HCT116 (cell line): ENCODE results near the gene ZNF787. TPM values are rescaled to one million over a fixed set of nuclear protein-coding genes. Genes with fewer than 3 reads are reported as not detected.
A peak's percentile ranks its signal among the peaks of the same experiment; 100 is the strongest.

Experiments
- ATAC-seq: fragments of 200-7000 bp; cut with Tn5 transposase; 2 replicates; pipeline ENCODE4 v1.9.1; 2020; ENCODE audit warnings: mild to moderate bottlenecking, moderate library complexity
- BruUV-seq: library from RNA; stranded (reverse); fragments of 400-500 nt; replicated peaks from 2 replicates; lab custom pipeline; 2021; lab: Mats Ljungman, UMichigan
- CTCF ChIA-PET: fragments of 300-600 bp; sonication (Branson Sonifier 250); formaldehyde crosslinking; loops from one replicate; lab custom pipeline; 2021; ENCODE audit warnings: antibody characterized with exemption; lab: Charles Lee
- POLR2A ChIA-PET: fragments of 300-600, 350-600 bp; sonication (Branson Sonifier 250); formaldehyde crosslinking; loops from one replicate; lab custom pipeline; 2021; ENCODE audit warnings: antibody characterized with exemption; lab: Charles Lee
- RAD21 ChIA-PET, 2 experiments: fragments of 300-600 bp; sonication (Branson Sonifier 250); formaldehyde crosslinking; loops; one replicate each; lab custom pipeline; 2023; ENCODE audit warnings: low total read pairs in 2 of 2; ENCODE audit not compliant: uncharacterized antibody in 2 of 2, unreplicated experiment in 2 of 2, low non-redundant PET in 1 of 2; lab: Charles Lee
- DNase-seq: peaks from one replicate; pipeline ENCODE4 v3.0.0-alpha.2; 2010; ENCODE audit warnings: low read depth, low spot score
- H2AFZ ChIP-seq: fragments of 200-600 bp; shearing (Covaris generic), sonication (generic); 2 replicates; pipeline ENCODE4 v1.6.1; 2017; ENCODE audit warnings: low read depth, mixed run types, mixed read lengths, antibody characterized with exemption, low read length; ENCODE audit not compliant: poor library complexity, severe bottlenecking
- H3K27ac ChIP-seq: 2 replicates; pipeline ENCODE4 v1.5.1; 2012; ENCODE audit warnings: low read depth, low read length
- H3K27me3 ChIP-seq: fragments of 200-600 bp; sonication (generic); 2 replicates; pipeline ENCODE4 v1.6.1; 2016; ENCODE audit warnings: mixed run types, low read length, mixed read lengths; ENCODE audit not compliant: insufficient read depth
- H3K36me3 ChIP-seq, 2 experiments: fragments of 200-500 bp in 1 of 2; fragments of 200-600 bp in 1 of 2; sonication (Bioruptor generic) in 1 of 2; sonication (generic) in 1 of 2; 2 replicates each; pipeline versions ENCODE4 v1.5.1 to v1.6.1; 2014 to 2016; ENCODE audit warnings: low read length in 2 of 2, inconsistent platforms in 1 of 2, mixed read lengths in 1 of 2, mixed run types in 1 of 2; ENCODE audit not compliant: insufficient read depth in 2 of 2, control insufficient read depth in 1 of 2
- H3K4me1 ChIP-seq, 2 experiments: fragments of 200-600 bp in 1 of 2; sonication (generic) in 1 of 2; 2 replicates each; pipeline versions ENCODE4 v1.5.1 to v1.6.1; 2012 to 2017; ENCODE audit warnings: low read length in 2 of 2, inconsistent platforms in 1 of 2, mild to moderate bottlenecking in 1 of 2, mixed read lengths in 1 of 2, mixed run types in 1 of 2, moderate library complexity in 1 of 2; ENCODE audit not compliant: insufficient read depth in 2 of 2, control insufficient read depth in 1 of 2
- H3K4me2 ChIP-seq: fragments of 200-600 bp; sonication (generic); 2 replicates; pipeline ENCODE4 v1.6.1; 2017; ENCODE audit warnings: mixed run types, low read length, mixed read lengths
- H3K4me3 ChIP-seq, 2 experiments: fragments of 200-600 bp in 1 of 2; sonication (generic) in 1 of 2; replicated peaks in 1 of 2; 2 replicates each; pipeline ENCODE4 v1.5.1; 2011 to 2016; ENCODE audit warnings: low read length in 2 of 2, control low read depth in 1 of 2, low read depth in 1 of 2, mild to moderate bottlenecking in 1 of 2, mixed read lengths in 1 of 2, mixed run types in 1 of 2
- H3K79me2 ChIP-seq: fragments of 200-600 bp; sonication (generic); 2 replicates; pipeline ENCODE4 v1.6.1; 2017; ENCODE audit warnings: mild to moderate bottlenecking, mixed run types, low read length, moderate library complexity, mixed read lengths; ENCODE audit not compliant: insufficient read depth
- H3K9ac ChIP-seq: fragments of 200-600 bp; sonication (generic); 2 replicates; pipeline ENCODE4 v1.6.1; 2016; ENCODE audit warnings: low read length, mixed read lengths
- H3K9me2 ChIP-seq: fragments of 200-600 bp; sonication (generic), shearing (Covaris generic); 2 replicates; pipeline ENCODE4 v1.6.1; 2017; ENCODE audit warnings: mixed run types, mild to moderate bottlenecking, moderate library complexity; ENCODE audit not compliant: insufficient read depth
- H3K9me3 ChIP-seq, 2 experiments: fragments of 200-500 bp in 1 of 2; fragments of 200-600 bp in 1 of 2; sonication (Bioruptor generic) in 1 of 2; sonication (generic) in 1 of 2; 2 replicates each; pipeline ENCODE4 v1.6.1; 2014 to 2017; ENCODE audit warnings: low read length in 2 of 2, mixed read lengths in 2 of 2, inconsistent platforms in 1 of 2, low read depth in 1 of 2, mild to moderate bottlenecking in 1 of 2, mixed run types in 1 of 2, moderate library complexity in 1 of 2; ENCODE audit not compliant: control insufficient read depth in 1 of 2, insufficient read depth in 1 of 2
- H4K20me1 ChIP-seq: fragments of 200-600 bp; sonication (generic), shearing (Covaris generic); 2 replicates; pipeline ENCODE4 v1.6.1; 2017; ENCODE audit warnings: mixed run types, mild to moderate bottlenecking, moderate library complexity; ENCODE audit not compliant: insufficient read depth
- CBX3 ChIP-seq: IDR thresholded peaks from 2 replicates; pipeline ENCODE4 v1.6.1; 2012; ENCODE audit warnings: low read depth
- CEBPB ChIP-seq: IDR thresholded peaks from 2 replicates; pipeline ENCODE4 v1.6.1; 2012; ENCODE audit warnings: low read depth
- EGR1 ChIP-seq: IDR thresholded peaks from 2 replicates; pipeline ENCODE4 v1.6.1; 2012; ENCODE audit warnings: low read depth
- ELF1 ChIP-seq: IDR thresholded peaks from 2 replicates; pipeline ENCODE4 v1.6.1; 2012; ENCODE audit warnings: low read depth, borderline replicate concordance
- EZH2 ChIP-seq: fragments of 200-600 bp; sonication (generic); IDR thresholded peaks from 2 replicates; pipeline ENCODE4 v1.6.1; 2017; ENCODE audit warnings: antibody characterized with exemption, mixed run types
- EZH2phosphoT487 ChIP-seq: fragments of 200-600 bp; IDR thresholded peaks from 2 replicates; pipeline ENCODE4 v1.6.1; 2018; ENCODE audit warnings: antibody characterized with exemption, borderline replicate concordance
- JUND ChIP-seq: IDR thresholded peaks from 2 replicates; pipeline ENCODE4 v1.6.1; 2012
- POLR2A ChIP-seq: IDR thresholded peaks from 2 replicates; pipeline ENCODE4 v1.7.0; 2011; ENCODE audit warnings: borderline replicate concordance; ENCODE audit not compliant: insufficient read depth, insufficient read length; ENCODE audit errors: extremely low read depth
- POLR2AphosphoS5 ChIP-seq: IDR thresholded peaks from 2 replicates; pipeline ENCODE4 v1.6.1; 2011; ENCODE audit warnings: mild to moderate bottlenecking, low read depth, low read length, moderate library complexity
- RAD21 ChIP-seq: IDR thresholded peaks from 2 replicates; pipeline ENCODE4 v1.6.1; 2012; ENCODE audit warnings: low read depth, mild to moderate bottlenecking
- SRF ChIP-seq: IDR thresholded peaks from 2 replicates; pipeline ENCODE4 v1.6.1; 2012; ENCODE audit warnings: low read depth
- TCF7L2 ChIP-seq: IDR thresholded peaks from 2 replicates; pipeline ENCODE4 v1.7.0; 2011; ENCODE audit warnings: borderline replicate concordance, inconsistent platforms; ENCODE audit not compliant: insufficient read depth, insufficient read length; ENCODE audit errors: extremely low read depth
- intact Hi-C: fragments of 100-400 bp; cut with micrococcal nuclease; formaldehyde crosslinking; loops from 2 replicates; pipeline ENCODE4 v1.10.0; 2022
- total RNA-seq: library from RNA; stranded (reverse); gene quantifications from one replicate; pipeline ENCODE4 v1.2.1, GENCODE V29; 2021; ENCODE audit not compliant: unreplicated experiment
- TF ChIP-seq, protein P1 (sequence below), 3 experiments: fragments of 200-600 bp in 1 of 3; sonication (generic) in 1 of 3; IDR thresholded peaks in 2 of 3; conservative IDR thresholded peaks in 1 of 3; 2 replicates each; pipeline ENCODE4 v1.5.1; 2012 to 2017; ENCODE audit warnings: low read depth in 2 of 3, low read length in 2 of 3, antibody characterized with exemption in 1 of 3, borderline replicate concordance in 1 of 3, control low read depth in 1 of 3, mild to moderate bottlenecking in 1 of 3, mixed read lengths in 1 of 3, mixed run types in 1 of 3, moderate library complexity in 1 of 3; ENCODE audit not compliant: insufficient read depth in 1 of 3
- TF ChIP-seq, protein P2 (sequence below): IDR thresholded peaks from 2 replicates; pipeline ENCODE4 v1.6.1; 2012

The ZNF787 gene
- total RNA-seq, 1 experiment from 2014 or later = 40.3 TPM

- ChIA-PET POLR2A (no interaction called here), CTCF (no interaction called here), RAD21 (no interaction called here)
- Histone ChIP-seq H2AFZ (no peak overlapping the region), H3K27ac (peak overlapping the region; percentile 96), H3K9me3 (no peaks in the 10 kb centered on the region), H3K4me3 (peak overlapping the region; percentile 80 to 91), H3K9ac (peak overlapping the region; percentile 97), H3K4me1 (peaks cover 9 to 22% of the 10 kb centered on the region in 2 experiments), H3K9me2 (no peaks in the 10 kb centered on the region), H3K79me2 (peaks cover 60% of the 10 kb centered on the region), H3K36me3 (0 out of 4 replicates have a peak, but pooled peaks cover 0 to 3% of the 10 kb centered on the region in 2 experiments), H3K4me2 (peak overlapping the region; percentile 90), H4K20me1 (no peaks in the 10 kb centered on the region), H3K27me3 (no peaks in the 10 kb centered on the region)
- BruUV-seq = no TSS peak
- intact Hi-C loops = no loop called here
- TF ChIP-seq CBX3 (no peak), JUND (no peak)
- TF ChIP-seq, protein P1, sequence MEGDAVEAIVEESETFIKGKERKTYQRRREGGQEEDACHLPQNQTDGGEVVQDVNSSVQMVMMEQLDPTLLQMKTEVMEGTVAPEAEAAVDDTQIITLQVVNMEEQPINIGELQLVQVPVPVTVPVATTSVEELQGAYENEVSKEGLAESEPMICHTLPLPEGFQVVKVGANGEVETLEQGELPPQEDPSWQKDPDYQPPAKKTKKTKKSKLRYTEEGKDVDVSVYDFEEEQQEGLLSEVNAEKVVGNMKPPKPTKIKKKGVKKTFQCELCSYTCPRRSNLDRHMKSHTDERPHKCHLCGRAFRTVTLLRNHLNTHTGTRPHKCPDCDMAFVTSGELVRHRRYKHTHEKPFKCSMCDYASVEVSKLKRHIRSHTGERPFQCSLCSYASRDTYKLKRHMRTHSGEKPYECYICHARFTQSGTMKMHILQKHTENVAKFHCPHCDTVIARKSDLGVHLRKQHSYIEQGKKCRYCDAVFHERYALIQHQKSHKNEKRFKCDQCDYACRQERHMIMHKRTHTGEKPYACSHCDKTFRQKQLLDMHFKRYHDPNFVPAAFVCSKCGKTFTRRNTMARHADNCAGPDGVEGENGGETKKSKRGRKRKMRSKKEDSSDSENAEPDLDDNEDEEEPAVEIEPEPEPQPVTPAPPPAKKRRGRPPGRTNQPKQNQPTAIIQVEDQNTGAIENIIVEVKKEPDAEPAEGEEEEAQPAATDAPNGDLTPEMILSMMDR (IDR thresholded peaks at IDR 0.05 in 2 of 3, conservative IDR thresholded peaks at IDR 0.05 in 1 of 3; ENCODE audit: borderline replicate concordance in 1 of 3, insufficient read depth in 1 of 3, low read depth in 2 of 3, low read length in 2 of 3) = no peak
- ATAC-seq = no peak
- no peak for DNase-seq
These were observed 1.5 kb downstream of the ZNF787 start for GRCh38 chr19:56119582-56119978.

- H3K9me2 ChIP-seq = no peaks in the 10 kb centered on the region
- no peak overlapping the region for H2AFZ ChIP-seq
- intact Hi-C loops = no loop called here
- H3K36me3 ChIP-seq = 0 out of 4 replicates have a peak, but pooled peaks cover 0 to 3% of the 10 kb centered on the region in 2 experiments
- peaks cover 9 to 22% of the 10 kb centered on the region in 2 experiments for H3K4me1 ChIP-seq
- TF ChIP-seq EZH2phosphoT487 = no peak
- TF ChIP-seq RAD21 = no peak
- TF ChIP-seq EGR1 = no peak
- TF ChIP-seq EZH2 = no peak
- TF ChIP-seq ELF1 = no peak
- TF ChIP-seq JUND = no peak
- TF ChIP-seq, protein P2, sequence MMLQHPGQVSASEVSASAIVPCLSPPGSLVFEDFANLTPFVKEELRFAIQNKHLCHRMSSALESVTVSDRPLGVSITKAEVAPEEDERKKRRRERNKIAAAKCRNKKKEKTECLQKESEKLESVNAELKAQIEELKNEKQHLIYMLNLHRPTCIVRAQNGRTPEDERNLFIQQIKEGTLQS = no peak
- TF ChIP-seq TCF7L2 = no peak
- TF ChIP-seq CEBPB = no peak
- no peak for TF ChIP-seq POLR2A
- TF ChIP-seq SRF = no peak
- TF ChIP-seq POLR2AphosphoS5 = no peak
- DNase-seq (no peak), ATAC-seq (no peak)
- H4K20me1 ChIP-seq = no peaks in the 10 kb centered on the region
- ChIA-PET CTCF (no interaction called here), POLR2A (no interaction called here), RAD21 (no interaction called here)
- H3K27me3 ChIP-seq = no peaks in the 10 kb centered on the region
- TSS peak; percentile 38 for BruUV-seq
- peak overlapping the region; percentile 80 to 91 for H3K4me3 ChIP-seq
- peaks cover 67% of the 10 kb centered on the region for H3K79me2 ChIP-seq
- H3K9ac ChIP-seq = peak overlapping the region; percentile 97
- H3K4me2 ChIP-seq = peak overlapping the region; percentile 90
- peak overlapping the region; percentile 96 for H3K27ac ChIP-seq
- H3K9me3 ChIP-seq = no peaks in the 10 kb centered on the region
These were observed 2.2 kb downstream of the ZNF787 start for GRCh38 chr19:56118666-56119581.
